RWPE1 (cell line): ENCODE data around the gene NCF1.
"Not testable (repeated sequence)": the region's sequence is repeated elsewhere in the genome, so short reads cannot be mapped to it uniquely, and the experiment has no call there.

Experiments
- CTCF ChIA-PET: fragments of 350-600 bp; sonication (Branson Sonifier 250); formaldehyde crosslinking; extraction: SDS; loops from one replicate; lab custom pipeline; 2021; lab: Yijun Ruan, JAX
- POLR2A ChIA-PET: fragments of 400-600 bp; formaldehyde crosslinking; extraction: SDS; loops from one replicate; lab custom pipeline; 2020; ENCODE audit warnings: antibody characterized with exemption; ENCODE audit not compliant: low non-redundant PET; lab: Yijun Ruan, JAX
- DNase-seq: peaks from one replicate; pipeline ENCODE4 v3.0.0; 2012; ENCODE audit warnings: low spot score
- H3K27ac ChIP-seq: fragments of 450-650 bp; 2 replicates; pipeline ENCODE4 v1.5.1; 2017

NCF1 gene

GRCh38 chr7:74766991-74767390, 6.8 kb upstream of the NCF1 start:
- DNase-seq, POLR2A ChIA-PET, CTCF ChIA-PET, H3K27ac ChIP-seq: not testable (repeated sequence)

GRCh38 chr7:74770062-74770461, 3.7 kb upstream of the NCF1 start:
- CTCF ChIA-PET, POLR2A ChIA-PET, H3K27ac ChIP-seq, DNase-seq: not testable (repeated sequence)

GRCh38 chr7:74772093-74772492, 1.7 kb upstream of the NCF1 start:
- CTCF ChIA-PET, H3K27ac ChIP-seq, DNase-seq, POLR2A ChIA-PET: not testable (repeated sequence)

GRCh38 chr7:74775111-74775510, 1.3 kb downstream of the NCF1 start:
- POLR2A ChIA-PET, CTCF ChIA-PET, H3K27ac ChIP-seq, DNase-seq: not testable (repeated sequence)

GRCh38 chr7:74779053-74779452, 5.2 kb downstream of the NCF1 start:
- DNase-seq, POLR2A ChIA-PET, CTCF ChIA-PET, H3K27ac ChIP-seq: not testable (repeated sequence)

GRCh38 chr7:74781746-74782145, 7.9 kb downstream of the NCF1 start:
- DNase-seq, POLR2A ChIA-PET, H3K27ac ChIP-seq, CTCF ChIA-PET: not testable (repeated sequence)

- CTCF ChIA-PET, H3K27ac ChIP-seq, DNase-seq, POLR2A ChIA-PET: not testable (repeated sequence)
Observed at GRCh38 chr7:74783595-74783994, 9.8 kb downstream of the NCF1 start.

- H3K27ac ChIP-seq, DNase-seq, CTCF ChIA-PET, POLR2A ChIA-PET: not testable (repeated sequence)
Observed at GRCh38 chr7:74788369-74789150, 14.7 kb downstream of the NCF1 start.

GRCh38 chr7:74789200-74789736, 15.5 kb downstream of the NCF1 start:
- POLR2A ChIA-PET, H3K27ac ChIP-seq, CTCF ChIA-PET, DNase-seq: not testable (repeated sequence)

GRCh38 chr7:74797848-74798622, 24.2 kb downstream of the NCF1 start:
- CTCF ChIA-PET, H3K27ac ChIP-seq, DNase-seq, POLR2A ChIA-PET: not testable (repeated sequence)

- CTCF ChIA-PET, DNase-seq, H3K27ac ChIP-seq, POLR2A ChIA-PET: not testable (repeated sequence)
Observed at GRCh38 chr7:74798644-74799043, 24.8 kb downstream of the NCF1 start.

GRCh38 chr7:74815882-74816281, 42.1 kb downstream of the NCF1 start:
- POLR2A ChIA-PET, H3K27ac ChIP-seq, DNase-seq, CTCF ChIA-PET: not testable (repeated sequence)

GRCh38 chr7:74820146-74820805, 46.5 kb downstream of the NCF1 start:
- H3K27ac ChIP-seq, CTCF ChIA-PET: not testable (repeated sequence)

GRCh38 chr7:74821259-74821658, 47.4 kb downstream of the NCF1 start:
- POLR2A ChIA-PET, CTCF ChIA-PET, DNase-seq, H3K27ac ChIP-seq: not testable (repeated sequence)

More at GRCh38 chr7:74820146-74820805, 46.5 kb downstream of the NCF1 start:
- POLR2A ChIA-PET, DNase-seq: not testable (repeated sequence)

GRCh38 chr7:74829959-74830358, 56.1 kb downstream of the NCF1 start:
- POLR2A ChIA-PET, DNase-seq, H3K27ac ChIP-seq, CTCF ChIA-PET: not testable (repeated sequence)

- CTCF ChIA-PET, H3K27ac ChIP-seq, DNase-seq, POLR2A ChIA-PET: not testable (repeated sequence)
Observed at GRCh38 chr7:74830411-74830810, 56.6 kb downstream of the NCF1 start.
